ENCODE measurements around the gene CCDC27. TPM values are rescaled to one million over a fixed set of nuclear protein-coding genes. Genes with fewer than 3 reads are reported as not detected.

CCDC27 gene
- total RNA-seq, 1 experiment from 2014 or later, result not detected

DNA sequence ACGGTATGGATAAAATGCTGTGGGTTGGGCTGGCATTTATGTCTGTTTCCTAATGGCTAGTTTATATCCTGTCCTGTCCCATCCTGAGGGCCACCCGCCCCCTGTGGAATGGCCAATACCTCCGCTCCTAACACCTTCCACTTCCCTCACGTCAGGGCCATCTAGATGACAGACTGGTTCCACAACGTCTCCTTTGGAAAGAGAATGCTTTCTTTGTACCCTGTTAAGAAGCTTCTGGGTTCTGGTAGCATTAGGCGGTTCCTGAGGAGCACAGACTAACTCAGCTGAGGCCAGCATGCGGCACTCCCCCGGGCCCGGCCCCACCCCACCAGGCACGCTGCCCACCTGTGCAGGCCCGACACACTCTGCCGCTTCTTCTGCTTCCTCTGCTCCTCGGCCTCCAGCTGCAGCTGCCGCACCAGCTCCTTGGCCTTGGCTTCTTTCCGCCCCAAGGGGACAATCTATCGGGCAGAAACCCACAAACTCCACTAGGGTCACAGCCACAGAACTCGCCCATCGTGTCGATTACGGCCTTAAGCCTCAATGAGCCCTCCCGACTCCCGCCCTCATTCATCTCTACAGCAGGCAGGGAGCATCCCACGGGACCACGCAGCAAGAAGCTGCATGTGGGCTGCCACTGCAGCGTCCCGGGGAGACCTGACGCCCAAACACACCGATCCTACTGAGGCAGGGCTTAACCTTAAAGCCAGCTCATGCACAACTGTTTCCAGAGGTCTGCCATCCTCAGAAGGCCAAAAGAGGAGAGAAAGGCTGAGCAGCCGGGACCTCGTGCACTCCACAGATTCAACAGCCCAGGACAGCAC, 31.6 kb downstream of the CCDC27 start:
- CTCF ChIA-PET, result interaction anchor here (1.2 to 1.9 kb wide), 2 partner anchors 8 to 13 kb away, joined by 3 to 9 read pairs; partner anchors contain the start of gene LRRC47
- H3K4me1 ChIP-seq (ENCODE audit: control insufficient read depth in 1 of 2, insufficient read depth in 2 of 2, low read length in 2 of 2), result no peaks in the 10 kb centered on the region
- H4K20me1 ChIP-seq (ENCODE audit: insufficient read depth), result no peaks in the 10 kb centered on the region
- POLR2A ChIA-PET, result no interaction called here
- TF ChIP-seq JUND (IDR thresholded peaks at IDR 0.05) (no peak), EGR1 (IDR thresholded peaks at IDR 0.05; ENCODE audit: low read depth) (no peak), SRF (IDR thresholded peaks at IDR 0.05; ENCODE audit: low read depth) (no peak), SIN3A (IDR thresholded peaks at IDR 0.05; ENCODE audit: low read depth) (no peak), CEBPB (IDR thresholded peaks at IDR 0.05; ENCODE audit: low read depth) (no peak), ELF1 (IDR thresholded peaks at IDR 0.05; ENCODE audit: borderline replicate concordance, low read depth) (no peak), RAD21 (IDR thresholded peaks at IDR 0.05; ENCODE audit: low read depth) (no peak), SP1 (IDR thresholded peaks at IDR 0.05; ENCODE audit: low read depth) (no peak), CBX3 (IDR thresholded peaks at IDR 0.05; ENCODE audit: low read depth) (no peak), TCF7L2 (IDR thresholded peaks at IDR 0.05; ENCODE audit: borderline replicate concordance, extremely low read depth, insufficient read depth, insufficient read length) (no peak), ZNF274 (IDR thresholded peaks at IDR 0.05; ENCODE audit: low read depth, low read length) (no peak), FOSL1 (IDR thresholded peaks at IDR 0.05; ENCODE audit: low read depth) (no peak), EZH2phosphoT487 (IDR thresholded peaks at IDR 0.05; ENCODE audit: borderline replicate concordance) (no peak), ZFX (IDR thresholded peaks at IDR 0.05) (no peak), EZH2 (IDR thresholded peaks at IDR 0.05) (no peak), POLR2AphosphoS5 (IDR thresholded peaks at IDR 0.05; ENCODE audit: low read depth, low read length) (no peak)
- TF ChIP-seq, protein P1, sequence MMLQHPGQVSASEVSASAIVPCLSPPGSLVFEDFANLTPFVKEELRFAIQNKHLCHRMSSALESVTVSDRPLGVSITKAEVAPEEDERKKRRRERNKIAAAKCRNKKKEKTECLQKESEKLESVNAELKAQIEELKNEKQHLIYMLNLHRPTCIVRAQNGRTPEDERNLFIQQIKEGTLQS (IDR thresholded peaks at IDR 0.05), result no peak
- TF ChIP-seq, protein P2, sequence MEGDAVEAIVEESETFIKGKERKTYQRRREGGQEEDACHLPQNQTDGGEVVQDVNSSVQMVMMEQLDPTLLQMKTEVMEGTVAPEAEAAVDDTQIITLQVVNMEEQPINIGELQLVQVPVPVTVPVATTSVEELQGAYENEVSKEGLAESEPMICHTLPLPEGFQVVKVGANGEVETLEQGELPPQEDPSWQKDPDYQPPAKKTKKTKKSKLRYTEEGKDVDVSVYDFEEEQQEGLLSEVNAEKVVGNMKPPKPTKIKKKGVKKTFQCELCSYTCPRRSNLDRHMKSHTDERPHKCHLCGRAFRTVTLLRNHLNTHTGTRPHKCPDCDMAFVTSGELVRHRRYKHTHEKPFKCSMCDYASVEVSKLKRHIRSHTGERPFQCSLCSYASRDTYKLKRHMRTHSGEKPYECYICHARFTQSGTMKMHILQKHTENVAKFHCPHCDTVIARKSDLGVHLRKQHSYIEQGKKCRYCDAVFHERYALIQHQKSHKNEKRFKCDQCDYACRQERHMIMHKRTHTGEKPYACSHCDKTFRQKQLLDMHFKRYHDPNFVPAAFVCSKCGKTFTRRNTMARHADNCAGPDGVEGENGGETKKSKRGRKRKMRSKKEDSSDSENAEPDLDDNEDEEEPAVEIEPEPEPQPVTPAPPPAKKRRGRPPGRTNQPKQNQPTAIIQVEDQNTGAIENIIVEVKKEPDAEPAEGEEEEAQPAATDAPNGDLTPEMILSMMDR (IDR thresholded peaks at IDR 0.05 in 2 of 3, conservative IDR thresholded peaks at IDR 0.05 in 1 of 3; ENCODE audit: borderline replicate concordance in 1 of 3, insufficient read depth in 1 of 3, low read depth in 2 of 3, low read length in 2 of 3), result no peak
- TF ChIP-seq, protein P3, sequence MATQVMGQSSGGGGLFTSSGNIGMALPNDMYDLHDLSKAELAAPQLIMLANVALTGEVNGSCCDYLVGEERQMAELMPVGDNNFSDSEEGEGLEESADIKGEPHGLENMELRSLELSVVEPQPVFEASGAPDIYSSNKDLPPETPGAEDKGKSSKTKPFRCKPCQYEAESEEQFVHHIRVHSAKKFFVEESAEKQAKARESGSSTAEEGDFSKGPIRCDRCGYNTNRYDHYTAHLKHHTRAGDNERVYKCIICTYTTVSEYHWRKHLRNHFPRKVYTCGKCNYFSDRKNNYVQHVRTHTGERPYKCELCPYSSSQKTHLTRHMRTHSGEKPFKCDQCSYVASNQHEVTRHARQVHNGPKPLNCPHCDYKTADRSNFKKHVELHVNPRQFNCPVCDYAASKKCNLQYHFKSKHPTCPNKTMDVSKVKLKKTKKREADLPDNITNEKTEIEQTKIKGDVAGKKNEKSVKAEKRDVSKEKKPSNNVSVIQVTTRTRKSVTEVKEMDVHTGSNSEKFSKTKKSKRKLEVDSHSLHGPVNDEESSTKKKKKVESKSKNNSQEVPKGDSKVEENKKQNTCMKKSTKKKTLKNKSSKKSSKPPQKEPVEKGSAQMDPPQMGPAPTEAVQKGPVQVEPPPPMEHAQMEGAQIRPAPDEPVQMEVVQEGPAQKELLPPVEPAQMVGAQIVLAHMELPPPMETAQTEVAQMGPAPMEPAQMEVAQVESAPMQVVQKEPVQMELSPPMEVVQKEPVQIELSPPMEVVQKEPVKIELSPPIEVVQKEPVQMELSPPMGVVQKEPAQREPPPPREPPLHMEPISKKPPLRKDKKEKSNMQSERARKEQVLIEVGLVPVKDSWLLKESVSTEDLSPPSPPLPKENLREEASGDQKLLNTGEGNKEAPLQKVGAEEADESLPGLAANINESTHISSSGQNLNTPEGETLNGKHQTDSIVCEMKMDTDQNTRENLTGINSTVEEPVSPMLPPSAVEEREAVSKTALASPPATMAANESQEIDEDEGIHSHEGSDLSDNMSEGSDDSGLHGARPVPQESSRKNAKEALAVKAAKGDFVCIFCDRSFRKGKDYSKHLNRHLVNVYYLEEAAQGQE (IDR thresholded peaks at IDR 0.05; ENCODE audit: low read depth), result no peak
- TF ChIP-seq, protein P4, sequence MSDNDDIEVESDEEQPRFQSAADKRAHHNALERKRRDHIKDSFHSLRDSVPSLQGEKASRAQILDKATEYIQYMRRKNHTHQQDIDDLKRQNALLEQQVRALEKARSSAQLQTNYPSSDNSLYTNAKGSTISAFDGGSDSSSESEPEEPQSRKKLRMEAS (IDR thresholded peaks at IDR 0.05), result no peak
- H3K27me3 ChIP-seq (ENCODE audit: insufficient read depth, low read length), result no peaks in the 10 kb centered on the region
- no TSS peak for BruUV-seq (replicated peaks)
- no peak overlapping the region for H3K9ac ChIP-seq (ENCODE audit: low read length)
- no peak overlapping the region for H3K4me2 ChIP-seq (ENCODE audit: low read length)
- H3K4me3 ChIP-seq (replicated peaks in 1 of 2; ENCODE audit: low read depth in 1 of 2, low read length in 2 of 2), result no peak overlapping the region
- no peak overlapping the region for H2AFZ ChIP-seq (ENCODE audit: low read depth, low read length, poor library complexity, severe bottlenecking)
- DNase-seq (ENCODE audit: low read depth, low spot score) (no peak), ATAC-seq (no peak)
- H3K9me3 ChIP-seq (ENCODE audit: control insufficient read depth in 1 of 2, insufficient read depth in 1 of 2, low read depth in 1 of 2, low read length in 2 of 2), result no peaks in the 10 kb centered on the region
- H3K36me3 ChIP-seq (ENCODE audit: control insufficient read depth in 1 of 2, insufficient read depth in 2 of 2, low read length in 2 of 2), result peaks cover 23 to 42% of the 10 kb centered on the region in 2 experiments; a peak in 3 of 4 replicates
- intact Hi-C loops (cut with micrococcal nuclease), result loop anchor here (2.0 kb wide), 1 partner anchor 17 kb away; no protein-coding TSS in a partner anchor
- H3K79me2 ChIP-seq (ENCODE audit: insufficient read depth, low read length), result peaks cover 13% of the 10 kb centered on the region; the same call in 1 of the 2 replicates
- no peak overlapping the region for H3K27ac ChIP-seq (ENCODE audit: low read depth, low read length)
- no peaks in the 10 kb centered on the region for H3K9me2 ChIP-seq (ENCODE audit: insufficient read depth)
- RAD21 ChIA-PET (ENCODE audit: low non-redundant PET in 1 of 2, low total read pairs in 2 of 2, uncharacterized antibody in 2 of 2, unreplicated experiment in 2 of 2), result no interaction called here

Measured in HCT116 (cell line).